Stimulated activated CD4-positive, alpha-beta T cell treated with anti-CD3 and anti-CD28 coated beads, Interleukin-1b, Interleukin-23, amount 100 ng/mL, for 24 hours (primary cell): ENCODE measurements around the gene HTRA3.

Experiments
- DNase-seq, 4 experiments: peaks; one replicate each; pipeline ENCODE4 v3.0.0-alpha.2; 2020; ENCODE audit warnings: low read depth in 4 of 4, low spot score in 1 of 4

The HTRA3 gene

GRCh38 chr4:8322794-8323704 is 53.5 kb downstream of the HTRA3 start:
- DNase-seq, result no peak

- no peak for DNase-seq
Measured at GRCh38 chr4:8323947-8324555, 54.5 kb downstream of the HTRA3 start.

DNA sequence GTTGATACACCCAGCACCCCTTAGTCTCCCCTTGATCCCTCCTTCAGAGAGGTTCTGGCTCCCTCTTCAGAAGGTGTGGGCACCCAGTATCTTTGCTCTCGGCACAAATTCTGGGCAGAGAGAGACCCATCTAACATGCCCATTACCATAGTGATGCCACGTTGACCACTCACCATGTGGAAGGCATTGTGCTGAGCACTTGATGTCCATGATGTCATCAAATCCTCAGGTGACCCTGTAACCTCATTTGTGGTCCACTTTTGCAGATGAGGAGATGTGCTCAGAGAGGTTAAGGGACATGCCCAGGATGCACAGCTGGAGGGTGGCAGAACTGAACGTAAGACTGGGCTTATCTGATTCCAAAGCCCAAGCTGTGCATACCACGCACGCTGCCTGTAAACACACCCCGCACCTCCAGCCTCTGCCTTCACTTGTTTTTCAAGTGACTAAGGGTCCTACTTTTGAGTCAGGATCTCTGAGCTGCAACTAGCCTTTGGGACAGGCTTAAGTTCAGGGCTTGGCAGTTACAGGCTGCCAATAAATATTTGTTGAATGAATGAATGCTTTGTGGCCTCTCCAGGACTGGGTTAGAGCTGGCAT is 55.2 kb downstream of the HTRA3 start:
- no peak for DNase-seq

DNA sequence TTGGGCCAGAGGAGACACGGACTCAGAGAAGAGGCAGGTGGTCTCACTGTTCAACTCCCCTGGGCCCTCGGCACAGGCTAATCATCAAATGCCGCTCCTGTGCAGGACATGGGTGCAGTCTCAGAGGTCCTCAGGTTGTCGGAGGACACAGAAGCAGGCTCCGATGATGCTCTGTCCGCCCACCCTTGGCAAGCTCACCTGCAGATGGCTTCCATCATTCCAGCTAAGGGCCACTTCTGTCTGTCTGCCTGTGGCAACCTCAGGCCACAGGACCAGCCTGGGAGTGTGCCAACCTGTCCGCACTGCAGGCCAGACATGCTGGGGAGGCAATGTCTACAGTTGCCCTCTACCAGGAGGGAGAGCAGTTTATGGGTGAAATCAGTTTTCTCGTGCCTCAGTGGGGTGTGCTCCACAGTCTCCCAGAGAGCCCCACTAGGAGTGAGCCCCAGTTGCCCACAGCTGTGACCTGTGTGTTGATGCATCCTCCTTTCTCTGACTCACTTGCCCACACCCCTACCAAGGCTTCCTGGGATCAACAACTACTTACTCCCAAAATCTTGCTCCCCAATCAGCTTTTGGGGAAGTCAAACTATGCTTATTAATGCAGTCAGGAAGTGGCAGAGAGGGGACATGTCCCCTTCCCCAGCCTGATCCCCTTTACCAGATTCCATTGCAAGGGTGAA is 55.9 kb downstream of the HTRA3 start:
- no peak for DNase-seq

DNA sequence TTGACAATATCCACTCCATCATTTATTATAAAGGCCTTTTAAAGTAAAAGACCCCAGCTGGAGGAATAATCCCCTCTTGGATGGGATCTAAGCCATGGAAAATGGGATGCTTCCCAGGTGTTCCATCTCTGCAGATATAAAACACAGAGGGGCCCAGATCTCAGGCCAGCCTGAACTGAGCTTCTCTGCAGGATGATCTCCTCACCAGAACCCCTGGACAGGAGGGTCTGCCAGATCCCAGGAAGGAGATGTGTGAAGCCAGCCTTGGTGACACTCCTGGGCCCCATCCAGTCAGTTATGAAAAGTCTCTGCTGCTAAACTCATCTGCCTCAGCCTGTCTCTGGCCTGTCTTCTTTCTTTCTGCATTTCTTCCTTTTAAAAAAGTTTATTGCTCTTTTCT is 56.7 kb downstream of the HTRA3 start:
- no peak for DNase-seq

DNA sequence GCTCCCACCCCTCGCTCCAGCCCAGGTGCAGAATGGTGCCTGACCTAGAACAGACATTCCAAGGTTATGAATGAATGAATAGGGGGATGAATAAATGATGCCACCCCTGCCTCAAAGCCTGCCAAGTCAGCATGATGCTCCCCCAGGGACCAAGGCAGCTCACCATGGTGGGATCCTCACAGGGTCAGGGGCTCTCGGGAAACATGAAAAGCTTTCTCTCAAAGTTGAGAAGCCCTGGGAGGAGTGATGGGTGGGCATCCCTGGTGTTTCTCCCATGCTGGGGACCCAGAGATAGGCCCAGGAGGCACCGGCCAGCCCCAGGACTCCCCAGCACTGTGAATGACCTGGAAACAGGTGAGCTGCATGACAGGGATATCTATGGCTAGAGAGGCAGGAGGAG is 58.9 kb downstream of the HTRA3 start:
- DNase-seq, result no peak

DNA sequence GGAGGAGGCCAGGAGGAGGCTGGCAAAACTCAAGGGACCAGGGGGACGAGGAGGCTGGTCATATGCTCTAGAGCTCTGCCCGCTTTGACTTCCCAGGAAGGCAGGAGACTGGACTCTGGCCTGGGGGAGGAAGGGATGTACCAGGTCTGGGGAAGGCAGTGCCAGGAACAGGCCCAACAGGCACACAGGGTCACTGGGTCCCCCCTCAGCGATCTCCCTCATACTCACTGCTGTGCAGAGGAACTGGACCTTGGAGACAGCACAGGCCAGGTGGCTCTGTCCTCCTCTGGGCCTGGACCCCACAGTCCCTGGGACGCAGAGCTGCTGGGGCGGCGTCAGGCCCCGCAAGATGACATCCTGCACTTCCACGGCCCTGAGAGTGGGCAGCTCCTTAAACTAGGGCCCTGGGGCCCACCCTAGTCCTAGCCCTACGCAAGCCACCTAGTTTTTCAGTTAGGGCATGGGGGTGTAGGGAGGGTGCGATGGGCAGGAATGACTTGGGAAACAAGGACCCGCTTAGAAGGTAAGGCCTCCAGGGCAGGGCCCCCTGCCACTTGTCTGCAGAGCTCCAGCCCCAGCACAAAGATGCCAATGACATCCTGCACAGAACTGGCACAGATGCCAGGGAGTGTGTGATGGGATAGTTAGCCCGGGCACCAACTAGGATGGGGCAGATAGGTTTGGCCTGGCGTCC is 59.5 kb downstream of the HTRA3 start:
- no peak for DNase-seq

- no peak for DNase-seq
Measured at GRCh38 chr4:8329560-8329858, 60.0 kb downstream of the HTRA3 start.

DNA sequence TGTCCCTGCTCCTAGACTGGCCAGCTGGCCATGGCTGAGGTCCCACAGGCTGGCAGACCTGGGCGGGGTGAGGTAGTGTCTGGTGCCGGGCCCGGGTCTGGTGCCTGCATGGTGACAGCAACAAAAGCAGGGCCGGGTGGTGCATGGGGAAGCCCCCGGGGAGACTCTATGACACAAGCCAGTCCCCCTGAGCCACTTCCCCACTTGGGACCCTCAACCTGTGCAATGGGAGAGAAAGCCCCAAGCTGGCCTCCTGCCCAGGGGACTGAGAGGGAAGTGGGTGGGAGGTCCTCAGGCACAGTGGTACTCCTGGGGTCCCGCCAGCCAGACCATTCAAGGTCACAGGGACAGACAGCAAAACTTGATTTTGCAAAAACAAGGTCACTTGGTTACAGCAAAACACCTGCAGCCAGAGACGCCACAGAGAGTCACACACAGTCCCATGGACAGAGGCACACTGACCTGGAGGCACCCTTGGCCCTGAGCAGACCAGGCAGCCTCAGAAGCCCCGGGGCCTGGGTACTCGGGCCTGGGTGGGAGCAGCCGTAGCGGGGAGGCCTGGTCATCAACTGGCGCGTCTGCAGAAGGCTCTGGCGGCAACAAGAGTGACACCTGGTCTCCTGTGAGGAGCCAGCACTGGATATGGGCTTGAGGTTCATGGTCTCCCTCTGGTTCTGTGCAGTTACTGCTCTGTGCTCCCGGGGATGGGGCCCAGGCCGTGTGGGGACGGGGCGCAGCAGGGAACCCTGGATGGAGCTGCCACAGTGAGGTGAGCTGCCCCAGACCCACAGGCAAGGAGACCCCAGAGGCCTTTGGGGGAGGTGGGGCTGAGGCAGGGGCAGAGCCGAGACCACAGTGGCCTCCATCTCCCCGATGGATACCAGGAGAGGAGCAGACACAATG is 60.6 kb downstream of the HTRA3 start:
- DNase-seq, result no peak

- no peak for DNase-seq
Measured at GRCh38 chr4:8330821-8331574, 61.4 kb downstream of the HTRA3 start.

DNA sequence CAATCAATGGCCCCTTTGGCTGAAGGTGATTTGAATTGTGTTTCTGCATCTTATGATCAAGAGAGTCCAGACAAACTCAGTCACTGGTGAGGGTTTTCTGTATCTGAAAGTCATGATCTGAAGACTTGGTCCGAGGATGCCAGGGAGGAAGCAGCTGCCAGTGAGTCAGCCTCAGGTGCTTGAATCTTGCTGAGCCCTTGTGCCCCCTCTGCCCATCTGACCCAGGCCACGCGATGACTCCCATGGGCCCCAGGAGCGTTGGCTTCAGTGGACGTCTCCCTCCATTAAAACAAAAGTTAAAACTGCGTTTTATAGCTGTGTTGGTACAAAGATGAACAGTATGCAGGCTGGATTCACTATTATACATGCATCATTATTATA is 62.0 kb downstream of the HTRA3 start:
- no peak for DNase-seq

DNA sequence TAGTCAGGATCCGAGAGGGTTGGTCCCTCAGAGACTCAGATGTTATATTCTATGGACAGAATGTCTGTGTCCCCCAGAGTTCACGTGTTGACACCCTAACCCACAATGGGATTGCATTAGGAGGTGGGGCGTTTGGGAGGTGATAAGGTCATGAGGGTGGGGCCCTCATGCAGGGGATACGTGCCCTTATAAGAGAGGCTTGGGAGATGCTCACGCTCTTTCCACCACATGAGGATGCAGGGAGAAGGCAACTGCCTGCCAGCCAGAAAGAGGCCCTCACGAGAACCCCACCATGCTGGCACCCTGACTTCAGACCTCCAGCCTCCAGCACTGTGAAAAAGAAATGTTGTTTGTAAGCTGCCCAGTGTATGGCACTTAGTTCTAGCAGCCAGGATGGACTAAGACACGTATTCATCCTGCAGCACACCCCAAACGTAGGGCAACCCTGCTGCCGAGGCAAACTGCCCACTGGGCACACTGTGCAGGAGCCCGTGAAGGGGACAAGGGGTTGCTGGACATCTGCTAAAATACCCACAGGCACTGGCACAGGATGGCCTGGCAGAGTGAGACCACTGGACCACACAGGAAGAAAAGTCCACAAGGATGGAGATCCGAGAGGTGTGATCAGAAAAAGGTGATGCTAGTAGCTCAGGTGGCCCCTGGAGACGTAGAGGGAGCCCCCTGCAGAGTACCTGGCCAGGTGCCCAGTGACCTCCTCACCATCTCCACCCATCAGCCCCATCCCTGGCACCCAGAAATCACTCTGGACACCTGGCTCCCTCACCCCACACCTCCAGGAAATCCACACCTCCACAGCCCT is 62.7 kb downstream of the HTRA3 start:
- no peak for DNase-seq

GRCh38 chr4:8332891-8333331 is 63.4 kb downstream of the HTRA3 start:
- no peak for DNase-seq

- no peak for DNase-seq
Measured at GRCh38 chr4:8333726-8334460, 64.3 kb downstream of the HTRA3 start.

DNA sequence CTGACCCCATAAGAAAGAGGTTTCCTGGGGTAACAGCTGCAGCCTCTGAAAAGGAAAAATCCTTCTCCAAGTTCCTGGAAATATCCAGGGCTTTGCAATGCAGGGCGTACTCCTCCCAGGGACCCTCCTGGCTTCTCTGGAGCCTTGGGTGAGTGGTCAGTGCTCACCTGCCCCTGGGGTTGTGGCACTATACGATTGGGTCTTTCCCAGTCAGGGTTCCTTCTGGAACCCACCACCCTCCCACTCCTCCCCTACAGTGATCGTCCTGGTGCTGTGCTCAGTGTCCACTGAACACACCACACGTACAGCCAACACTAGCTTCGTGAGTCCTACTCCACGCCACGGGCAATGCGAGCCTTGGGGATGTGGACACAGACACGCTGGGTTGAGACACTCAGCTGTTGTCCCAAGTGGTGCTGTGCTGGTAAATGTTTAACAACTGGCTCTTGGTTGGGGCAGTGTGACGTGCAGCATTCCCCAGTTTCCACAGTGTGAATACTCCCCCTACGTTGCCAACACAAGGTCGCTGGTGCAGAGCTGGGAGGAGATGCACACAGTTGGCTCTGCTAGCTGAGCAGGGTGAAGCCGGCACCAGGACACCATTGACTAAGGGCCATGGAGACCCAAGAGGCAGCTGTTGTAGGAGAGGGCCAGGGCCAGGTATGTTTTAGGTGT is 65.4 kb downstream of the HTRA3 start:
- DNase-seq, result no peak

DNA sequence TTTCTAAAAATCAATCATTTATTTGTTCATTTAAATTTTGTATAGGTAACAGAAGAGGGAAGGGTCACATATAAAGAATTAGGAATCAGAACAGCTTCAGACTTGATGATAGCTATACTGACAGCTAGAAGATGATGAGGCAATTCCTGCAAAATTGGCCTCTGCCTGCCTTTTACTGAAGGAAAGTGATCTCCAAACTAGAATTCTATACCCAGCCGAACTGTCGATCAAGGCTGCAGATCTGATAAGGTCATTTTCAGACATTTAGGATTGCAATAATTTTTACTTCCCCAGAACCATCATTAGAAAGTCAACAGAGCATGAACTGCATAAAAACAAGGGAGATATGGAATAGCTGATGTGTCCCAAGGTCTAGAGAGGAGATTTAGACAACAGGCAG is 66.3 kb downstream of the HTRA3 start:
- DNase-seq, result no peak

GRCh38 chr4:8336412-8337075 is 67.0 kb downstream of the HTRA3 start:
- no peak for DNase-seq
